ENCODE data around the gene CCL26. TPM values are rescaled to one million over a fixed set of nuclear protein-coding genes. Genes with fewer than 3 reads are reported as not detected.
A peak's percentile ranks its signal among the peaks of the same experiment; 100 is the strongest.
"Not testable (repeated sequence)": the region's sequence is repeated elsewhere in the genome, so short reads cannot be mapped to it uniquely, and the experiment has no call there.

The CCL26 gene
- total and polyA plus RNA-seq, 2 of the 4 experiments (the other 2 are of a cell fraction): not detected

- H4K20me1 ChIP-seq (ENCODE audit: insufficient read depth, low read length): peaks cover 2% of the 10 kb centered on the region; the same call in 1 of the 2 replicates
- peaks cover 4 to 49% of the 10 kb centered on the region in 2 experiments; a peak in 3 of 4 replicates for H3K79me1 ChIP-seq (ENCODE audit: low read depth in 1 of 2, low read length in 2 of 2)
- ATAC-seq (ENCODE audit: low read depth): peak; percentile 44
- peaks cover 12% of the 10 kb centered on the region for H3K4me1 ChIP-seq (ENCODE audit: control insufficient read depth, insufficient read depth, low read length)
- H2BK5ac ChIP-seq (ENCODE audit: low read depth, low read length, poor library complexity, severe bottlenecking): peak overlapping the region; percentile 62
- H3K9me1 ChIP-seq (ENCODE audit: insufficient read depth, low read length): peaks cover 13% of the 10 kb centered on the region
- H3K4me3 ChIP-seq (ENCODE audit: insufficient read depth, low read depth, low read length): no peak overlapping the region
- peak overlapping the region; percentile 0 for H2BK20ac ChIP-seq (ENCODE audit: low read depth, low read length)
- H4K8ac ChIP-seq (ENCODE audit: low read depth in 2 of 2, low read length in 2 of 2): peak overlapping the region; percentile 24 to 63
- intact Hi-C loops (cut with micrococcal nuclease) (no loop called here), in situ Hi-C loops (cut with MboI; ENCODE audit: low sequenced_read_pairs) (no loop called here), dilution Hi-C loops (cut with HindIII; ENCODE audit: low sequenced_read_pairs, unreplicated experiment) (no loop called here)
- H2BK15ac ChIP-seq (ENCODE audit: low read depth, low read length): peak overlapping the region; percentile 27; the same call in 1 of the 3 replicates
- peak overlapping the region; percentile 74 for H2AK5ac ChIP-seq (ENCODE audit: low read depth, low read length)
- H3K36me3 ChIP-seq (ENCODE audit: control insufficient read depth, insufficient read depth, low read length): no peaks in the 10 kb centered on the region
- H3K9me3 ChIP-seq (ENCODE audit: control insufficient read depth, insufficient read depth, low read length): no peaks in the 10 kb centered on the region
- H3K14ac ChIP-seq (replicated peaks; ENCODE audit: low read depth, low read length): peak overlapping the region; percentile 82
- peak overlapping the region; percentile 58; the same call in 1 of the 2 replicates for H3K23ac ChIP-seq (ENCODE audit: low read depth, low read length)
- H3K27me3 ChIP-seq (ENCODE audit: control insufficient read depth, insufficient read depth, low read length): no peaks in the 10 kb centered on the region
- peak; percentile 54; the same call in 1 of the 2 replicates for TF ChIP-seq BHLHE40 (IDR thresholded peaks at IDR 0.05; ENCODE audit: low read depth, low read length)
- TF ChIP-seq MAZ (IDR thresholded peaks at IDR 0.05; ENCODE audit: borderline replicate concordance, low read depth, low read length): no peak
- ChIA-PET POLR2A (ENCODE audit: unreplicated experiment) (no interaction called here), CTCF (interaction anchor here (0.7 kb wide), 1 partner anchor 9 kb away, joined by 3 read pairs; no protein-coding TSS in a partner anchor)
- peak overlapping the region; percentile 84 for H3K4ac ChIP-seq (ENCODE audit: low read depth, low read length)
- BruUV-seq (replicated peaks): no TSS peak
- H2AFZ ChIP-seq (replicated peaks; ENCODE audit: low read length, poor library complexity): peak overlapping the region; percentile 53
- peak overlapping the region; percentile 60 for H2AK9ac ChIP-seq (replicated peaks; ENCODE audit: low read depth, low read length, poor library complexity)
- H2BK120ac ChIP-seq (ENCODE audit: low read depth, low read length): peak overlapping the region; percentile 70
- H3K56ac ChIP-seq (ENCODE audit: extremely low read depth, insufficient read depth, low read length): no peak overlapping the region; the same call in 1 of the 2 replicates
- peak overlapping the region; percentile 57 for H4K5ac ChIP-seq (ENCODE audit: low read depth, low read length)
- H3K18ac ChIP-seq (ENCODE audit: low read depth, low read length): peak overlapping the region; percentile 14; the same call in 1 of the 2 replicates
- peak; percentile 52 for DNase-seq
- H3K4me2 ChIP-seq (ENCODE audit: low read depth, low read length): peak overlapping the region; percentile 4; the same call in 1 of the 2 replicates
- WGBS, 2 experiments (ENCODE audit: extremely low coverage in 2 of 2, insufficient read length in 1 of 2): 100% methylated on average over 1 of the region's 8 CpGs; no CpG with 5 or more reads in 1 of the 2 experiments
- peak overlapping the region; percentile 84 for H4K91ac ChIP-seq (ENCODE audit: insufficient read depth, low read depth, low read length)
- peak overlapping the region; percentile 3; the same call in 1 of the 2 replicates for H3K27ac ChIP-seq (ENCODE audit: insufficient read depth, low read length)
- H3K9ac ChIP-seq (ENCODE audit: low read depth, low read length): peak overlapping the region; percentile 1; the same call in 1 of the 2 replicates
Measured at GRCh38 chr7:75727881-75728593, 44.0 kb downstream of the CCL26 start.

GRCh38 chr7:75727351-75727750 lies 44.7 kb downstream of the CCL26 start:
- H3K27ac ChIP-seq (ENCODE audit: insufficient read depth, low read length); intact Hi-C loops (cut with micrococcal nuclease); H3K4ac ChIP-seq (ENCODE audit: low read depth, low read length); H3K23ac ChIP-seq (ENCODE audit: low read depth, low read length); H2AK5ac ChIP-seq (ENCODE audit: low read depth, low read length); POLR2A ChIA-PET (ENCODE audit: unreplicated experiment); H3K27me3 ChIP-seq (ENCODE audit: control insufficient read depth, insufficient read depth, low read length); H3K4me3 ChIP-seq (ENCODE audit: insufficient read depth, low read depth, low read length); H3K36me3 ChIP-seq (ENCODE audit: control insufficient read depth, insufficient read depth, low read length); H3K18ac ChIP-seq (ENCODE audit: low read depth, low read length); H4K5ac ChIP-seq (ENCODE audit: low read depth, low read length); H4K91ac ChIP-seq (ENCODE audit: insufficient read depth, low read depth, low read length); H3K9me3 ChIP-seq (ENCODE audit: control insufficient read depth, insufficient read depth, low read length); in situ Hi-C loops (cut with MboI; ENCODE audit: low sequenced_read_pairs); dilution Hi-C loops (cut with HindIII; ENCODE audit: low sequenced_read_pairs, unreplicated experiment); BruUV-seq (replicated peaks); H3K14ac ChIP-seq (replicated peaks; ENCODE audit: low read depth, low read length); DNase-seq; H3K4me2 ChIP-seq (ENCODE audit: low read depth, low read length); H2AK9ac ChIP-seq (replicated peaks; ENCODE audit: low read depth, low read length, poor library complexity); H2AFZ ChIP-seq (replicated peaks; ENCODE audit: low read length, poor library complexity); H4K20me1 ChIP-seq (ENCODE audit: insufficient read depth, low read length); H3K56ac ChIP-seq (ENCODE audit: extremely low read depth, insufficient read depth, low read length); H2BK15ac ChIP-seq (ENCODE audit: low read depth, low read length); H3K9ac ChIP-seq (ENCODE audit: low read depth, low read length): not testable (repeated sequence)
- Histone ChIP-seq H2BK5ac (ENCODE audit: low read depth, low read length, poor library complexity, severe bottlenecking) (peak overlapping the region; percentile 62), H3K4me1 (ENCODE audit: control insufficient read depth, insufficient read depth, low read length) (peaks cover 11% of the 10 kb centered on the region), H2BK120ac (ENCODE audit: low read depth, low read length) (0 out of 2 replicates have a peak overlapping the region, but pooled peaks have one; percentile 70), H4K8ac (ENCODE audit: low read depth in 2 of 2, low read length in 2 of 2) (peak overlapping the region in 1 of 2 experiments; percentile 63; a peak in 1 of 4 replicates), H2BK20ac (ENCODE audit: low read depth, low read length) (peak overlapping the region; percentile 29; the same call in 1 of the 2 replicates), H3K9me1 (ENCODE audit: insufficient read depth, low read length) (peaks cover 13% of the 10 kb centered on the region), H3K79me1 (ENCODE audit: low read depth in 1 of 2, low read length in 2 of 2) (peaks cover 4 to 49% of the 10 kb centered on the region in 2 experiments; a peak in 3 of 4 replicates)
- CTCF ChIA-PET: interaction anchor here (0.7 kb wide), 1 partner anchor 10 kb away, joined by 3 read pairs; no protein-coding TSS in a partner anchor
- WGBS, 2 experiments (ENCODE audit: extremely low coverage in 2 of 2, insufficient read length in 1 of 2): 100% methylated on average over 2 of the region's 6 CpGs; no CpG with 5 or more reads in 1 of the 2 experiments
- peak; percentile 50 for ATAC-seq (ENCODE audit: low read depth)
